Upper lobe of right lung (tissue), 1 donor: ENCODE measurements around the gene DHCR24. TPM values are rescaled to one million over a fixed set of nuclear protein-coding genes. Genes with fewer than 3 reads are reported as not detected.

ENCODE experiments used
- ATAC-seq: fragments of 200-7000 bp; cut with Tn5 transposase; one replicate; pipeline ENCODE4 v1.9.1; 2020; ENCODE audit warnings: mild to moderate bottlenecking, moderate library complexity
- DNase-seq: peaks from one replicate; pipeline ENCODE4 v3.0.0-alpha.2; 2020
- H3K27ac ChIP-seq: fragments of 200-600 bp; one replicate; pipeline ENCODE4 v1.8.0; 2022
- H3K27me3 ChIP-seq: fragments of 200-600 bp; one replicate; pipeline ENCODE4 v1.8.0; 2022; ENCODE audit warnings: mild to moderate bottlenecking
- H3K36me3 ChIP-seq: fragments of 200-600 bp; one replicate; pipeline ENCODE4 v1.8.0; 2022
- H3K4me1 ChIP-seq: fragments of 200-600 bp; one replicate; pipeline ENCODE4 v1.8.0; 2022
- H3K4me3 ChIP-seq: fragments of 200-600 bp; one replicate; pipeline ENCODE4 v1.8.0; 2022; ENCODE audit warnings: mild to moderate bottlenecking
- H3K9me3 ChIP-seq: fragments of 200-600 bp; one replicate; pipeline ENCODE4 v1.8.0; 2022
- intact Hi-C: fragments of 100-400 bp; cut with DNase I; formaldehyde crosslinking; loops from one replicate; pipeline ENCODE4 v1.11.0; 2022
- total RNA-seq: library from RNA; stranded (reverse); fragmentation: NEBNext Ultra II Directional; extraction: Animal tissue kit (Norgen Biotek cat#: 25700); gene quantifications from one replicate; pipeline ENCODE4 v1.2.1, GENCODE V29; 2021
- TF ChIP-seq, protein P1 (sequence below): fragments of 200-600 bp; IDR thresholded peaks from one replicate; pipeline ENCODE4 v1.8.0; 2022; ENCODE audit warnings: antibody characterized with exemption
- donor health status: DM: no; HTN: yes; CAD: no; lungs with severe emphysema.

The DHCR24 gene
- total RNA-seq, 1 donor from 2014 or later = 749 TPM

DNA sequence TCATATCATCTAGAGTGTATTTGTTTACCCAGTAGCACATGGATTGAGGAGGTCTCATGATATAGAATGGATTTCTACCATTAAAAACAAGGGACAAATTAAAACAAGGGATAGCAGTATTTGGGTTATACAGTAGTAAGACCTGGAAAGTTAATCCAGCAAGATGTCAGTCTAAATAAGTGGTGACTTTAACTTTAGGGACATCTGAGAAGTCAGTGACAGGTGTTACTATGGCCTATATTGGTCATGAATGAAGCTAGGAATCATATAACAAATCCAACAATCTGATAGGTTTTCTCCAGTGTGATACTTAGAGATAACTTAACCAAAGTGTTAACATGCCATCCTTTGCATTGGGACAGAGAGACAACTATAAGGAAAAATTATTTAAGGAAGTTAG lies 42.7 kb upstream of the DHCR24 start:
- Histone ChIP-seq H3K36me3 (no peaks in the 10 kb centered on the region), H3K27ac (no peak overlapping the region), H3K9me3 (no peaks in the 10 kb centered on the region), H3K27me3 (no peaks in the 10 kb centered on the region), H3K4me3 (no peak overlapping the region), H3K4me1 (peaks cover 6% of the 10 kb centered on the region)
- TF ChIP-seq, protein P1, sequence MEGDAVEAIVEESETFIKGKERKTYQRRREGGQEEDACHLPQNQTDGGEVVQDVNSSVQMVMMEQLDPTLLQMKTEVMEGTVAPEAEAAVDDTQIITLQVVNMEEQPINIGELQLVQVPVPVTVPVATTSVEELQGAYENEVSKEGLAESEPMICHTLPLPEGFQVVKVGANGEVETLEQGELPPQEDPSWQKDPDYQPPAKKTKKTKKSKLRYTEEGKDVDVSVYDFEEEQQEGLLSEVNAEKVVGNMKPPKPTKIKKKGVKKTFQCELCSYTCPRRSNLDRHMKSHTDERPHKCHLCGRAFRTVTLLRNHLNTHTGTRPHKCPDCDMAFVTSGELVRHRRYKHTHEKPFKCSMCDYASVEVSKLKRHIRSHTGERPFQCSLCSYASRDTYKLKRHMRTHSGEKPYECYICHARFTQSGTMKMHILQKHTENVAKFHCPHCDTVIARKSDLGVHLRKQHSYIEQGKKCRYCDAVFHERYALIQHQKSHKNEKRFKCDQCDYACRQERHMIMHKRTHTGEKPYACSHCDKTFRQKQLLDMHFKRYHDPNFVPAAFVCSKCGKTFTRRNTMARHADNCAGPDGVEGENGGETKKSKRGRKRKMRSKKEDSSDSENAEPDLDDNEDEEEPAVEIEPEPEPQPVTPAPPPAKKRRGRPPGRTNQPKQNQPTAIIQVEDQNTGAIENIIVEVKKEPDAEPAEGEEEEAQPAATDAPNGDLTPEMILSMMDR = no peak
- DNase-seq (no peak), ATAC-seq (no peak)
- intact Hi-C loops = no loop called here

DNA sequence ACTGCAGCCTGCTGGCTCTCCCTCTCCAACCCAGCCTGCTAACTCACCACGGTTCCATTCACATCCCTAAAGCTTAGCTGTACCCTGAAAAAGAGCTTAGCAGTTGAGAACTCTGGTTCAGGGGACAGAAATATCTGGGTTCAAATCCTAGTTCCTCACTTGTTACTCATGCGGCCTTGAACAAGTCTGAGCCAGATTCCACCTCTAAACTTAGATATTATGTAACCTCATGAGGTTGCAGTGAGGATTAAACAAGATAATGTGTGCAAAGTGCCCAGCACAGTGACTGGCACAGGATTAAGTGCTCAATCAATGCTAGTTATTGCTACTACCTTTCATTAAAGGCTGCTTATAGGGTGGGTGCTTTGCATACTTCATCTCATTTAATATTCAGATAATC lies 41.3 kb upstream of the DHCR24 start:
- no peaks in the 10 kb centered on the region for H3K9me3 ChIP-seq
- intact Hi-C loops = no loop called here
- no peak overlapping the region for H3K27ac ChIP-seq
- DNase-seq (no peak), ATAC-seq (no peak)
- no peaks in the 10 kb centered on the region for H3K36me3 ChIP-seq
- TF ChIP-seq, protein P1 = no peak
- H3K27me3 ChIP-seq = no peaks in the 10 kb centered on the region
- H3K4me3 ChIP-seq = no peak overlapping the region
- H3K4me1 ChIP-seq = peaks cover 6% of the 10 kb centered on the region

DNA sequence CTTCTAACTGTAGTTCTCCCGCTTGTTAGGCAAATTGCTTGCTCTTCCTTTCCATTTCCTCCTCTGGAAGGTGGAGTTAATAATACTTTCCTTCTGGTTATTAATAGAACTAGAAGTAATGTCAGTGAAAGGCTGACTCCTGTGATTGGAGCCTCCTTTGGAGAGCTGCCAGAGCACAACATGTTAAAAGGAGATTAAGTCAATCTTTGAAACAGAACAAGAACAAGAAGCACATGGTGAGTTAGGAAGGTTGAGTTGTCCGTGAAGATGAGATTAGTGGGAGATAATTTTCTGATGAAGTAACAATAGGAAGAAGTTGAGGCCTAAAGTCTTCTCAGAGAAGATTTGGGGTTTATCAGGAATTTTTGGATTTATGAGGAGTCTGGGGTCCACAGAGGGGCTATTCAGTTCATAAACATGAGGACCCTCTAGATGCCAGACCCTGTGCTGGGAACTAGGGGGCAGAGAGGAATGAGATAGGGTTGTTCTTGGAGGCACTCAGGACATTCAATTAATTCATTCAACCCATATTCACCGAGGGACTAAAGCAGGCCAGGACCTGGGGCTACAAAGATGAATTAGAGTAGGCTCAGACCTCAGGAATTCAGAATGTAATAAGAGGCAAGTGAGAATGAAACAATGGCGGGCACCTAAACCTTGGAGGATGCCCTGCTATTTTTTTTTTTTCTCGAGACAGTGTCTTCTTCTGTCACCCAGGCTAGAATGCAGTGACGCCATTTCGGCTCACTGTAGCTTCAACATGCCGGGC lies 40.7 kb upstream of the DHCR24 start:
- no peak for ATAC-seq
- TF ChIP-seq, protein P1 = no peak
- intact Hi-C loops = no loop called here
- Histone ChIP-seq H3K36me3 (no peaks in the 10 kb centered on the region), H3K9me3 (no peaks in the 10 kb centered on the region), H3K27me3 (no peaks in the 10 kb centered on the region), H3K4me3 (no peak overlapping the region), H3K27ac (no peak overlapping the region), H3K4me1 (peaks cover 6% of the 10 kb centered on the region)
- DNase-seq = no peak

DNA sequence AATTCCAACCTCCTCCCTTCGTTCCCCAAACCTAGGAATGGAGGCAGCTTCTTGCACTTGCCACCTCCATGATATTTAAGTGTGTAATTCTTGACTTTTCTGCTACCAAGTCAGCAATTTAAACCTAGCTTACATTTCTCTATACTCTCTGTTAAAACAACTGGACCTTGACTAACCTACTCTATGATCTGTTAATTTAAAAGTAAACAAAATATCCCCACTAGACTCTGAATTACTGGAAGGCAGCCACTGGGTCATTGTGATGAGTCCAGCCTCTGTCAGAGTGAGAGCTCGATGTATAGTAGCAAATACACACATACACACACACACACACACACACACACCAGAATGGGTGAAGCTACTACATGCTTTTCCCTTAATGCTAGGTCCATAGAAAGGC lies 40.0 kb upstream of the DHCR24 start:
- ATAC-seq (no peak), DNase-seq (no peak)
- Histone ChIP-seq H3K27ac (no peak overlapping the region), H3K4me1 (peaks cover 6% of the 10 kb centered on the region), H3K36me3 (no peaks in the 10 kb centered on the region), H3K27me3 (no peaks in the 10 kb centered on the region), H3K9me3 (no peaks in the 10 kb centered on the region), H3K4me3 (no peak overlapping the region)
- intact Hi-C loops = no loop called here
- TF ChIP-seq, protein P1 = no peak

DNA sequence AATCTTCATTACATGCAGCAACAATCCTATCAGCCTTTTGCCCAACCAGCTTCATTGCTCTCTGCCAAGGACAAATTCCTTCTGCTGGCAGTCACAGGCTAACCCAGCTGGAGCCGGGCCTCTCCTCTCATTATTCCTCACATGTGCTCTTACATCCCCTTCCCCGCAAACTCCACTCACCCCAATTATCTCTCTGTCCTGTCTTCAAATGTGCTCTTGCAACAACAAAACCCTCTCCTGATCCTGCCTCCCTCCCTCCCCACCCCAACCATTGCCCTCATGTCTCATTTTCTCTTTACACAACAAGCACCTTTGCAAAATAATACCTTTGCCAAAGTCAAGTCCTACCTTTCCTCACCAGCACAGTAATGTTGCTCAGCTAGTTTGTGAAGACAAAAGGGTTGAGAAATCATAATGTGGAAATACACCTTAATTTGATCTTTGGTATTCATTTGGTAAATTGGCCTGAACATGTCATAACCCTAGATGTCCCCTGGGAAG lies 36.0 kb upstream of the DHCR24 start:
- Histone ChIP-seq H3K27me3 (no peaks in the 10 kb centered on the region), H3K4me3 (no peak overlapping the region), H3K27ac (no peak overlapping the region), H3K9me3 (no peaks in the 10 kb centered on the region), H3K4me1 (peaks cover 6% of the 10 kb centered on the region), H3K36me3 (no peaks in the 10 kb centered on the region)
- TF ChIP-seq, protein P1 = no peak
- ATAC-seq = peak; percentile 81
- DNase-seq = no peak
- intact Hi-C loops = no loop called here
